ENCODE results near the gene TTC8. TPM values are rescaled to one million over a fixed set of nuclear protein-coding genes. Genes with fewer than 3 reads are reported as not detected.

TTC8 gene
- 14.5 and 21.3 TPM in 2 replicates for total RNA-seq

GRCh38 chr14:88824314-88825077 lies at the start of gene TTC8:
Gene TTC8 (plus strand): TSS chr14:88824651. CDS start chr14:88824708, 57 bp downstream.

GRCh38 chr14:88792473-88793258 lies 31.8 kb upstream of the TTC8 start, which contains the start of gene EML5:
Gene EML5 (minus strand): TSS chr14:88792953. CDS start chr14:88792503, 450 bp downstream.

Small RNAs within 50 kb of the gene (small RNA-seq; reads per million reads assigned to genes)
- gene RF00019, result not detected
- not detected for gene RNU4-92P

Other genes starting within 250 kb of the TTC8 start
- 0.13 and 0.29 TPM in 2 replicates for gene EML5, start 31.7 kb upstream of the TTC8 start, total RNA-seq